Motor neuron (in vitro differentiated cells): ENCODE measurements around the gene CYBRD1. TPM values are rescaled to one million over a fixed set of nuclear protein-coding genes. Genes with fewer than 3 reads are reported as not detected.
"Not testable (repeated sequence)": the region's sequence is repeated elsewhere in the genome, so short reads cannot be mapped to it uniquely, and the experiment has no call there.

ENCODE experiments used
- ATAC-seq, 8 experiments: fragments of 200-7000 bp; cut with Tn5 transposase; replicated peaks in 6 of 8; 2 replicates each; pipeline ENCODE4 v1.8.0; 2021; ENCODE audit warnings: mild to moderate bottlenecking in 8 of 8, moderate library complexity in 8 of 8
- H3K27ac ChIP-seq, 2 donors: fragments of 250-450 bp; sonication (Bioruptor Pico); 2 replicates each; pipeline ENCODE4 v1.9.0; 2021; ENCODE audit warnings: antibody characterized with exemption in 2 of 2, mild to moderate bottlenecking in 2 of 2, moderate library complexity in 1 of 2
- H3K4me1 ChIP-seq, 2 donors: fragments of 250-450 bp; sonication (Bioruptor Pico); replicated peaks in 1 of 2; 2 replicates each; pipeline ENCODE4 v1.6.1; 2021; ENCODE audit warnings: antibody characterized with exemption in 2 of 2, mild to moderate bottlenecking in 2 of 2, moderate library complexity in 1 of 2
- H3K4me3 ChIP-seq, 5 donors: fragments of 250-450 bp; sonication (Bioruptor Pico); 2 replicates each; pipeline ENCODE4 v1.9.0; 2021; ENCODE audit warnings: antibody characterized with exemption in 5 of 5, mild to moderate bottlenecking in 5 of 5, moderate library complexity in 4 of 5
- WGBS, 10 experiments: fragments of 450-650 bp; shearing (Covaris generic); methylation state at CpG; one replicate each; pipeline ENCODE4 v1.0.0; 2022; 5-methylcytosine and 5-hydroxymethylcytosine counted together
- in situ Hi-C, 9 experiments: fragments of 400-800 bp; cut with MboI; loops; one replicate each; pipeline ENCODE4 v1.15.0; 2021; ENCODE audit warnings: low sequenced_read_pairs in 9 of 9, low pct_unique_long_range_greater_than_20kb in 2 of 9; ENCODE audit not compliant: unreplicated experiment in 9 of 9
- total RNA-seq, 8 experiments: library from RNA; unstranded; fragments of 300-600 nt; gene quantifications; 2 replicates each; pipeline versions ENCODE4 v1.2.3 to v1.2.4, GENCODE V29; 2022

CYBRD1 gene
- total RNA-seq, 8 experiments from 2014 or later: 0.96 to 121 (median 12.5) TPM

GRCh38 chr2:171522788-171523087 is 464 bp downstream of the CYBRD1 start:
- ATAC-seq: peak; percentile 43 to 68 (median 64)
- peak overlapping the region; percentile 39 to 49 (median 45) for H3K4me3 ChIP-seq
- in situ Hi-C loops: no loop called here
- H3K4me1 ChIP-seq: peaks cover 6 to 11% of the 10 kb centered on the region in 2 donors
- no peak overlapping the region for H3K27ac ChIP-seq
- WGBS, 10 experiments: no CpG with 5 or more reads among the region's 29 CpGs

DNA sequence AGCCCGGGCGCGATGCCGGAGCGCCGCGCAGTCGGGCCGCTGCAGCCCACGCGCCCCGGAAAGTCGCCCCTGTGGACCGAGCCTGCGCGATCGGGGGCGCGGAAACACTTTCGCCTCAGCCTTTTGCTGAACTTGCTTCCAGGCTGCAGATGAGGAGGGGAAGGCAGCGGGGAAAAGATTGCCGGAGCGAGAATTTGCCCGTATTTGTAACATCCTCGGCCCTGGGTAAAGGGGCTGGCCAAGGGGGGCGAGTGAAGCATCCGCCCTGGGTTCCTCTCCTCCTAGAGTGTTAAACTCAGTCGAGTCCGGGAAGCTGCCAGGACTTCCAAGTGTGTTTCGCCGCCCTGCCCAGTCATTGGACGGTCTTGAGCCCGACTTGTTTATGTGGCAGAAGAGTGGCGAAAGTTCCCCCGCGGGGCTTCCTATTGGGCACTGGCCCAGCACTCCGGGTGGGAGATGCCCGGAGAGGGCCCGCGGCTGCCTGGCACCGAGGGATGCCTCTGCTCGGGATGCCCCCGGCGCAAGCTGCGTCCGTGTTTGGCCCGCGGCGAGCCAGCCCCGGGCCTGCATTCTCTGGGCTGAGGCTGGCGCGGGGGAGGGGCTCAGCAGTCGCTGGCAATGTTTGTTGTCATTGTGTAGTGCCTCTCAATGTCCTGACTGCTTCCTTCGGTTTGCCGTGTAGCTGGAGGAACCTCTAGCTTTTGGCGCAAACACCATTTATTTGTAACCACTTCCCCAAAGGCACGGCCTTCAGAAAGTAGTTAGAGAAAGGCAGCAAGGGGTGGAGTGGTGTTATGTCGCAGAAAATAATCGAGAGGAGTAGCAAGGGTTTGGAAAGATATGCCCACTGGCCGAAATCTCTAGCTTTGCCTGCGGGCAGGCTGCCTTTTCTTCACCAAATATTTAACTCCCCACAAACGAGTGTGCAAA is 1.1 kb downstream of the CYBRD1 start:
- Histone ChIP-seq H3K4me3 (peak overlapping the region; percentile 39 to 49 (median 45)), H3K4me1 (peaks cover 6 to 11% of the 10 kb centered on the region in 2 donors), H3K27ac (no peak overlapping the region)
- ATAC-seq: peak; percentile 45 to 78 (median 70)
- in situ Hi-C loops: no loop called here
- 0 to 20% (median 3%) methylated on average over 2 to 30 of the region's 62 CpGs; no CpG with 5 or more reads in 3 of the 10 experiments for WGBS, 10 experiments

- Histone ChIP-seq H3K4me3 (peak overlapping the region; percentile 39 to 49 (median 45)), H3K4me1 (peaks cover 6 to 11% of the 10 kb centered on the region in 2 donors), H3K27ac (no peak overlapping the region)
- in situ Hi-C loops: no loop called here
- 0 to 72% (median 32%) methylated on average over 1 to 3 of the region's 6 CpGs; no CpG with 5 or more reads in 2 of the 10 experiments for WGBS, 10 experiments
- ATAC-seq: peak in 1 of 8 experiments; percentile 1
Observed at GRCh38 chr2:171524018-171524401, 1.7 kb downstream of the CYBRD1 start.

DNA sequence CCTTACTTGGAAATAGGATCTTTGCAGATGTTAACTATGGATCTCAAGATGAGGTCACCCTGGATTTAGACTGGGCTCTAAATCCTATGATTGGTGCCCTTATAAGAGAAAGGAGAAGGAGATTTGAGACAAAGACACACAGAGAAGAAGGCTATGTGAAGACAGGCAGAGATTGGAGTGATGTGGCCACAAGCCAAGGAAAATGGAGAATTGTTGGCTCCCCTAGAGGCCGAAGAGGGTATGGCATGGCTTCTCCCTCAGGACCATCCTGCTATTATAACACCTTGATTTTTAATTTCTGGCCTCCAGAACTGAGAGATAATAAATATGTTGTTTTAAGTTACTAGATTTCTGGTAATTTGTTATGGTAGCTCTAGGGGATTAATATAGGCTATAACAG is 7.6 kb downstream of the CYBRD1 start:
- H3K4me3 ChIP-seq: no peak overlapping the region
- WGBS, 10 experiments: 63 to 100% (median 92%) methylated on average over 1 of the region's 1 CpG; no CpG with 5 or more reads in 4 of the 10 experiments
- H3K4me1 ChIP-seq: no peaks in the 10 kb centered on the region
- ATAC-seq: peak in 2 of 8 experiments; percentile 24 to 27
- in situ Hi-C loops: no loop called here
- H3K27ac ChIP-seq: no peak overlapping the region

GRCh38 chr2:171530378-171530777 is 8.1 kb downstream of the CYBRD1 start:
- WGBS, 10 experiments: 44 to 100% (median 86%) methylated on average over 2 to 4 of the region's 4 CpGs; no CpG with 5 or more reads in 4 of the 10 experiments
- no peak overlapping the region for H3K4me3 ChIP-seq
- in situ Hi-C loops: no loop called here
- no peak for ATAC-seq
- H3K27ac ChIP-seq: no peak overlapping the region
- peaks cover 0 to 3% of the 10 kb centered on the region in 2 donors for H3K4me1 ChIP-seq

DNA sequence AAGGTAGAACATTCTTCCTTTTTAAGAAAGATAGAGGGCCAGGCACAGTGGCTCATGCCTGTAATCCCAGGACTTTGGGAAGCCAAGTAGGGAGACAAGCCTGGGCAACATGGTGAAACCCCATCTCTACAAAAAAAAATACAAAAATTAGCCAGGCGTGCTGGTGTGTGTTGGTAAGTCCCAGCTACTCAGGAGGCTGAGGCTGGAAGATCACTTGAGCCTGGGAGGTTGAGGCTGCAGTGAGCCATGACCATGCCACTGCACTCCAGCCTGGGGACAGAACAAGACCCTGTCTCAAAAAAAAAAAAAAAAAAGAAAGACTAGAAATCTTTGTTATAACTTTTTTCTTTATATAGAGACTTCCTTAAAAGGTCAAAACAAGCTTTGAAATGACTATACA is 8.6 kb downstream of the CYBRD1 start:
- H3K27ac ChIP-seq, H3K4me3 ChIP-seq, H3K4me1 ChIP-seq, ATAC-seq, in situ Hi-C loops: not testable (repeated sequence)
- WGBS, 10 experiments: 0 to 100% (median 85%) methylated on average over 1 of the region's 1 CpG; no CpG with 5 or more reads in 6 of the 10 experiments

GRCh38 chr2:171531291-171531690 is 9.0 kb downstream of the CYBRD1 start:
- ATAC-seq: peak in 2 of 8 experiments; percentile 57 to 58
- no peak overlapping the region for H3K27ac ChIP-seq
- WGBS, 10 experiments: 8 to 90% (median 53%) methylated on average over 2 to 7 of the region's 7 CpGs; no CpG with 5 or more reads in 1 of the 10 experiments
- in situ Hi-C loops: no loop called here
- peaks cover 0 to 4% of the 10 kb centered on the region in 2 donors for H3K4me1 ChIP-seq
- H3K4me3 ChIP-seq: no peak overlapping the region

- Histone ChIP-seq H3K4me1 (peaks cover 0 to 4% of the 10 kb centered on the region in 2 donors), H3K27ac (no peak overlapping the region), H3K4me3 (no peak overlapping the region)
- WGBS, 10 experiments: 21 to 93% (median 67%) methylated on average over 1 to 3 of the region's 3 CpGs; no CpG with 5 or more reads in 1 of the 10 experiments
- ATAC-seq: no peak
- in situ Hi-C loops: no loop called here
Observed at GRCh38 chr2:171531836-171532450, 9.7 kb downstream of the CYBRD1 start.

GRCh38 chr2:171533331-171533730 is 11.1 kb downstream of the CYBRD1 start:
- H3K4me3 ChIP-seq: no peak overlapping the region
- in situ Hi-C loops: no loop called here
- peak in 1 of 8 experiments; percentile 15 for ATAC-seq
- 33 to 100% (median 100%) methylated on average over 1 of the region's 1 CpG; no CpG with 5 or more reads in 3 of the 10 experiments for WGBS, 10 experiments
- H3K4me1 ChIP-seq: peaks cover 0 to 4% of the 10 kb centered on the region in 2 donors
- no peak overlapping the region for H3K27ac ChIP-seq

DNA sequence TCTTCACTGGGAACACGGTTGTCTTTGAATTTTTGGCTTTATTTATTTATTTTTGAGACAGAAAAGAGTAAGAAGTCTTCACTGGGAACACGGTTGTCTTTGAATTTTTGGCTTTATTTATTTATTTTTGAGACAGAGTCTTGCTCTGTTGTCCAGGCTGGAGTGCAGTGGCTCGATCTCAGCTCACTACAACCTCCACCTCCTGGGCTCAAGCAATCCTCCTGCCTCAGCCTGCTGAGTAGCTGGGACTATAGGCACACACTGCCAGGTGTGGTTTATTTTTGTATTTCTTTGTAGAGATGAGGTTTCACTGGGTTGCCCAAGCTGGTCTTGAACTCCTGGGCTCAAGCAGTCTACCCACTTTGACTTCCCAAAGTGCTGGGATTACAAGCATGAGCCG is 13.3 kb downstream of the CYBRD1 start:
- H3K27ac ChIP-seq, ATAC-seq, H3K4me1 ChIP-seq, in situ Hi-C loops, H3K4me3 ChIP-seq: not testable (repeated sequence)
- whole genome bisulfite sequencing, 10 experiments: 58 to 100% (median 89%) methylated on average over 1 to 4 of the region's 4 CpGs

DNA sequence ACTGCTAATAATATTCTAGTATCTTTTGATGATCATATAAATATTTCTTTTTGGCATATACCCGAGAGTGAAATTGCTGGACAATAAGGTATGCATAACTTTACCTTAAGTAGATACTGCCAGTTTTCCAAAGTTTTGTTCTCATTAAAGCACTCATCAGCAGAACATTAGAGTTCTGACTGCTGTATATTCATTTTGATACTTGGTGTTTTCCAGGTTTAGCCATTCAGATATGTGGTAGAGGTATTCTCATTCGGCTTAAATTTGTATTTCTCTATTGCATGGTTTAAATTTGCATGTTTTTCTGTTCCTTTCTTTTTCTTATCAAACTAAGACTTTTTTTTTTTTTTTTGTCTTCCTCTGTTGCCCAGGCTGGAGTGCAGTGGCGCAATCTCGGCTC is 18.2 kb downstream of the CYBRD1 start:
- 65 to 100% (median 98%) methylated on average over 1 to 4 of the region's 4 CpGs for WGBS, 10 experiments
- Histone ChIP-seq H3K4me1 (peaks cover 0 to under 1% of the 10 kb centered on the region in 2 donors), H3K27ac (no peak overlapping the region), H3K4me3 (no peak overlapping the region)
- in situ Hi-C loops: no loop called here
- ATAC-seq: no peak

DNA sequence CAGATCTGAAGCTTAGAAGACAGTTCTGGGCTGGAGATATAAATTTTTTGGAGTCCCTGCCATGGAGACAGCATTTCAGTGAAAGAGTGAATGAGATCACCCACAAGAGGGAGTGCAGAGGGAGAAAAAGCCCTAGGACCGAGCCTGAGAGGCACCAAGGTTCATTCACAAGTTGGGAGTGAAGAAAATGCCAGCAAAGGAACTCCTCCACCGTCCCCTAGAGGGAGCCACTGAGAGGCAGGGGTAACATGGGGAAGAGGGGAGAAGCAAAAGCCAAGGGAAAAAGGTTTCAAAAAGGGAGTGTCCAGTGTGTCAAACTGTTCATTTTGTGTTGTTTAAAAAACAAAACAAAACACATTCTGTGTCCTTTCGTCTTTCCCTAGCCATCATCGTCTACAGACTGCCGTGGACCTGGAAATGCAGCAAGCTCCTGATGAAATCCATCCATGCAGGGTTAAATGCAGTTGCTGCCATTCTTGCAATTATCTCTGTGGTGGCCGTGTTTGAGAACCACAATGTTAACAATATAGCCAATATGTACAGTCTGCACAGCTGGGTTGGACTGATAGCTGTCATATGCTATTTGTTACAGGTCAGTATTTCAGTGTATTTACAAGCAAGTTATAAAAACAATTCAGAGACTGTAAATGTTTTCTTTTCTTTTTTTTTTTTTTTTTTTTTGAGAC is 19.1 kb downstream of the CYBRD1 start:
- no peaks in the 10 kb centered on the region for H3K4me1 ChIP-seq
- in situ Hi-C loops: no loop called here
- no peak for ATAC-seq
- 50 to 100% (median 76%) methylated on average over 1 to 6 of the region's 6 CpGs; no CpG with 5 or more reads in 2 of the 10 experiments for WGBS, 10 experiments
- H3K4me3 ChIP-seq: no peak overlapping the region
- no peak overlapping the region for H3K27ac ChIP-seq

DNA sequence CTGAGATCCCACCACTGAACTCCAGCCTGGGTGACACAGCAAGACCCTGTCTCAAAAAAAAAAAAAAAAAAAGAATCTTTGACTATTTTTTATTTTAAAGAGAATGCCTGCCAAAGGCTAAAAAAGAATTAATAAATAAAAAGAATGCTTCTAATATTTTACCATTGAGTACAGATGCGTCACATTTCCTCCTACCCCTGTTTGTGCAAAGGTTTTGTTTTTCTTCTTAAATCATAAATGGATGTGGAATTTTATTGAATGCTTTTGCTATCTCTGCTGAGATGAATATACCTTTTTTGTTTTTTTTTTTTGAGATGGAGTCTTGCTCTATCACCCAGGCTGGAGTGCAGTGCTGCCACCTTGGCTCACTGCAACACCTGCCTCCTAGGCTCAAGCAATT is 22.8 kb downstream of the CYBRD1 start:
- WGBS, 10 experiments: 82 to 100% (median 93%) methylated on average over 1 of the region's 1 CpG; no CpG with 5 or more reads in 2 of the 10 experiments
- ATAC-seq: no peak
- in situ Hi-C loops: no loop called here
- Histone ChIP-seq H3K27ac (no peak overlapping the region), H3K4me3 (no peak overlapping the region), H3K4me1 (no peaks in the 10 kb centered on the region)
